Measurements from ENCODE around the gene FAAH.

The FAAH gene

DNA sequence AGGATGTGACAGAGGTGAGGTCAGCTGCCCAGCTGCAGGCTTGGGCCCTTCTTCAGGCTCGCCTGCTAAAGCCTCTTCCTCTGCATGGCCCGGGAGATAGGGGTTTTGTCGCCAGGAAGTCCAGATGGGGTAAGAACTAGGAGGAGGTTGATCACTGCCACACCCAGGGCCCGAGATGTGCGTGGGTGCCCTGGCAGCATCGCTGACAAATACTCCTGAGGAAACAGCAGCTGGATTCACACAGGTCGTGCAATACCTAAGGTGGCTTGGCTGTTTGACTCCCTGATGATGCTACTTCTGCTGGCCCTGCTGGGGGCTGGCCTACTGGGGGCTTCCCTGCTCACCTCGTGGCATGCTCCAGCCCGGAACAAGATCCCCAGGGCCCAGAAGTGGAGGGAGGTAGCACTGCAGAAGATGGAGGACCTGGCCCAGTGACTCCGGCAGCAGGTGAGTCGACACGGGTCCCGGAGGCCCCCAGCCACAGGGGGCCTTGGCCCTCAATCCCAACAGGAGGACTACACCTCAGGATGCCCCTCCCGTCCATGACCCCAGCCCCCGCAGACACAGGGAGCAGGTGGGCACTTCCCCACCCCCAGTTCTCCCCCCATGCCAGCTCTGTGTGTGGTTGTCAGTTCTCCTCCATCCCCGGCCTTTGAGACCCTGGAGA, 29.6 kb downstream of the FAAH start:
- no peak for DNase-seq

GRCh38 chr1:46424730-46425129, 30.6 kb downstream of the FAAH start:
- DNase-seq: no peak

DNA sequence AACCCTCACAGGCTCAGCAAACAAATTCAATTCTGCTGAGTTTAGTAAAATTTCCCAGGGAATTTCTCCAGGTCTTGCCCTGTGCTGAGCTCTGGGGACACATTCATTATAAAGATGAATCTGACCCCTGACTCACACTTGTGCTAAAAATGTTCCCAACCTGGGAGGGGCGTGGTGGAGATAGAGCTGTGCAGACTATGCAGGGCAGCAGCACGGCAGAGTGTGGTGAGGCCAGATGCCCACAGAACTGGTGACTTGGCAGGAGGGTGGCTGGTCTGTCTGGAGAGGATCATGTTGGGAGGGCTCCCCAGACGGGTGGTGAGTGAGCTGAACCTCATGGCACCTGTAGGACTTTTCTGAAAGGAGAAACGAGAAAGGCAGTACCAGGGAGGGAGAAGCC, 31.6 kb downstream of the FAAH start:
- DNase-seq: no peak

DNA sequence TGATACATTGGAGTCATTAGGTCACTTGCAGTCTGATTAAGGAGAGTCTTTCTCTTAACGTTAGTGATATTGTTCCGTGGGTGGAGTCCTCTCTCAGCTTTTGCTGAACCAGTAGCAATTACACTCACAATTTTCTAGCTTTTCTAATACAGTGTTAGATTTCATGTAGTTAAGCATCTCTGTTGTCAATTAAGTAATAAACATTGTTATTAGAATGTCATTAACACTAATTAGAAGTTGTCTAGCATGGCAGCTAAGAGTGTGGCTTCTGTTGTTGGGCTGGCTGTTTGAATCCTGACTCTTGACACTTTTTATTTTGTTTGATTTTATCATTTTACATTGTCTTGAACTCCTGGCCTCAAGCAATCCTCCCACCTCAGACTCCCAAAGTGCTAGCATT, 33.4 kb downstream of the FAAH start:
- DNase-seq: no peak

- DNase-seq: no peak
These were observed 35.3 kb downstream of the FAAH start for GRCh38 chr1:46429436-46429835.

- no peak for DNase-seq
These were observed 37.6 kb downstream of the FAAH start for GRCh38 chr1:46431695-46432094.

DNA sequence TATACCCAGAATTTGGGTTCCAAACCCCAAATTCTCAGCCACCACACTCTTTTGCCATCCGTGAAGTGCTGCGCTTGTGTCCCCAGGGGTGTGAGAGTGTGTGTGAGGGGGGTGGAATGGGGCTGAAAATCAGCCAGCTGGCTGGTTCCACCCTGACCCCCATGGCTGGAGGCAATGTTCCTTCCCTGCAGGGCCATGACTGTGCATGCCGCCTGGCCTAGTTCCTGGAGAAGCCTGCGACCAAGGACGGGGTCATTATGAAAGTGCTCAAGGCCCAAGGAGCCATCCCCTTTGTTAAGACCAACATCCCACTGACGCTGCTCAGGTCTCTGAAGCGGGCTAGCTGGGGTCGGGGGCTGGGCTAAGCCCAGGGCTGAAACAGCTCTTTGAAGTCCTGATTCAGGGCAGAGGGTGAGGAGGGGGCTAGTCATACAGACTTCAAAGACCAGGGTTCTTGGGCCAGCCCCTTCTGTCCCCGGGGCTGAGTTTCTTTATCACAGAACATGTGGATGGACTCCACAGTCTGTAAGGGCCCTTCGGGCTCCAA, 38.7 kb downstream of the FAAH start:
- no peak for DNase-seq

GRCh38 chr1:46434358-46434757, 40.2 kb downstream of the FAAH start:
- no peak for DNase-seq

DNA sequence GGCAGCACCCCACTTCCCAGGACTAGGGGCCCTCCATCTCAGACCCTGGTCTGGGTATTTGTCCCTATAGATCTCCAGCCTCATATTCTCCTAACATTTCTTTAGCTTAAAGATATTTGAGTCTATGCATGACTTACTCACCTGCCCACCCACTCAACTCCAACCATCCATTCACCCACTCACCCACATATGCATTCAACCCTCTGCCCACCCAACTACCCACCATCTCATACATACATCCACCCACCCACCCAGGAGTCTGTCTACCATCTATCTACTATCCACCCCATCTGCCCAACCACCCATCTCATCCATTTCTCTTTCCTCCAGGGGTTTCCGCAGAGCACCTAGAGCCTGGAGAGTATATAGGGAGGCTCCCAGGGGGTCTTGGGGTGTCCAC, 42.7 kb downstream of the FAAH start:
- DNase-seq: no peak

GRCh38 chr1:46437723-46438122, 43.6 kb downstream of the FAAH start:
- DNase-seq: no peak

DNA sequence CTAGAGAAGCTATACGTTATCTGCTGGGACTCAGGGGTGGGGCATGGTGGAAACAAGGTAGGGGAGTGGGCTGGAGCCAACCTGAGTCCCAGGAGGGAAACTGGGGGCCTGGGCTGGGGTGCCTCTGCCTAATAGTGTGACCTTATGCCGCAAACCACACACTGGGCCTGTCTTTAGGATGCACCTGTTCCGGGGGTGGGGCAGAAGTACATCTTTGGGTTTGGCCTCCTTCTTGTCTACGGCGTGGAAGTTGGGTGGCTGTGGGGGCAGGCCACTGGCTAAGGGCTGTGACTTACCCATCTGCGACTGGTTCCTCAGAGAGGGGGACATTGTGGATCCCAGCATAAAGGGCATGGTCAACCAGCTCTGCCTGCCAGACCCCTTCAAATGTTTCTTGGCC, 44.2 kb downstream of the FAAH start:
- DNase-seq: no peak

DNA sequence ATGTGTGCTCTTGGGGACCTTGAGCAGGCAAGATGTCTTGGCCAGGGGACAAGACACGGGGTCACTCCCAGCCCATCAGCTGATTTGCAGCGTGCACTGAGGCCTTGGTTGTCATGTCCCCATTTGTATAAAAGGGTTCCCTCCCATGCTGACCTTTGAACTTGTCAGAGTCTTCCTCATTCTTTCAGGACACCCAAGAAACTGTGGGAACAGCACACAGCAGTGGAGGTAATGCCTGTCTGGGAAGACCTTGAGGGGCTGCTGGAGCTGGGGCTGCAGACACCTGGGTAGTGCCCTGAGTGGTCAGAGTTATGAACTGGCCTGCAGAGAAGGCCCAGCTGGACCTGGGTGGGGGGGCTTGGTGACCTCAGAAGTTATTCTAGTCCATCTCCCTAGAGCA, 46.4 kb downstream of the FAAH start:
- DNase-seq: no peak

- DNase-seq: peak; percentile 66
These were observed 48.4 kb downstream of the FAAH start for GRCh38 chr1:46442317-46443161.

DNA sequence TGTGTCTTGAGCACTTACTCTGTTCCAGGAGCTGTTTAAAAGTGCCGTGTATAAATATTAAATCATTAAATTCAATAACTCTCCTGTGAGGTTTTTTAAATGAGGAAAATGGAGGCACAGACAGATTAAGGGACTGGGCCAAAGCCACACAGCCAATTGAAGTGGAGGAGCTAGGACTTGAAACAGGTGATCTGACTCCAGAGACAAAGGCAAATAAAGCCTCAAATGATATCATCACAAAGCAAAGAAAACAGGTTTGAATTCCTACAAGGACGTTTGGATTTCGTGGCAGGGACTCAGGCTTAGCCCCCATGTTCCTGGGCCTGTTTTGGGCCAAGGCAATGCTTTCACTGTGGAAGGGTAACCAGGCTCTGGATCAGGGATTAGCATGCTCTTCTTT, 50.3 kb downstream of the FAAH start:
- DNase-seq: no peak

GRCh38 chr1:46445773-46446256, 51.7 kb downstream of the FAAH start:
- no peak for DNase-seq

GRCh38 chr1:46446646-46447498, 52.8 kb downstream of the FAAH start:
- DNase-seq: peak; percentile 82

- DNase-seq: no peak
These were observed 53.5 kb downstream of the FAAH start for GRCh38 chr1:46447499-46448108.

GRCh38 chr1:46448109-46448911, 54.2 kb downstream of the FAAH start:
- no peak for DNase-seq

DNA sequence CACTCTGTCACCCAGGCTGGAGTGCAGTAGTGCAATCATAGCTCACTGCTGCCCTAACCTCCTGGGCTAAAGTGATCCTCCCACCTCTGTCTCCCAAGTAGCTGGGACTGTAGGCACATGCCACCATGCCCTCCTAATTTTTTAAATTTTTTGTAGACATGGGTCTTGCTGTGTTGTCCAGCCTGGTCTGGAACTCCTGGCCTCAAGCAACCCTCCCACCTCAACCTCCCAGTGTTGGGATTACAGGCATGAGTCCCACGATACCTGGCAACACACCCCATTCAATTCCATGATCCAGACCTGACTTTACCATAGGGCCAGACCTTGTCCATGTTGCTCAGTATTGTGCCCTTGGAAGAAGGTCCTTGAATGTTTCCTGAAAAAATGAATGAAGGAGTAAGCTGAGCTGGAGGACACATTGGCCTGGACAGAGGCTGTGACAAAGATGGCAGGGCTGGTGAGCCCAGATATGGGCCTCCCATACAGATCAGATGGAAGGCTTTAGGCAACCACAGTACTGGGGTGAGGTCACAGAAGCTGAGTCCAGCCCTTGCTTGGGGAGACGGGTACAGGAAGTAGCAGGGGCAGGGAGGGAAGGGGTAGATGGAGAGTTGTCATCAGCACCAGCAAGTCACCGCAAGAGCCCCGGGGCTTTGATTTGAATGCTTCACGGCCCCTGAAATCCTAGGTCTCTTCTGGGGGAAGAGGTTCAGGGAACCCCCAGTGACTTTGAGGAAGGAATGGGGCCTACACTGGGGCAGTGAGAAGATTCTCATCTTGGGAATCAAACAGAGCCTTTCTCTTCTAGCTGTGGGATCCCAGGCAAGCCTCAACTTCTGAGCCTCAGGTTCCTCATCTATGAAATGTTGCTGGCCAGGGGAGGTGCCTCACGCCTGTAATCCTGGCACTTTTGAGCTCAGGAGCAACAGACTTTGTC, 55.4 kb downstream of the FAAH start:
- no peak for DNase-seq

DNA sequence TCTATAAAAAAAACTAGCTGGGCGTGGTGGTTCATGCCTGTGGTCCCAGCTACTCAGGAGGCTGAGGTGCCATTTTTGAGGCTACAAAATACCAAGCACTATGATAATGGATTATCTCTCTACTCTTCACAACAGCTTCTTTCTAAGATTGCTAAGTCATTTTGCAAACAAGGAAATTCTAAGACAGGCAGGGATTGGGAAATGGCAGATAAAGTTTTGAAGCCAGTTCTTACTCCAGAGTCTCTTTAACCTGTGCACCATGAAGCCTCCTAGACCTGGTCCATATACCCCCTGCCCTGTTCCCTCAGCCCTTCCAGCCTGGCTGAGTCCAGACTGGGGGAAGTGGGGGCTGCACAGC, 56.0 kb downstream of the FAAH start:
- DNase-seq: no peak

Measured in activated naive CD4-positive, alpha-beta T cell treated with anti-CD3 and anti-CD28 coated beads, Interleukin-2, amount 50 U/mL, for 16 hours (primary cell).